HL-60 (cell line): ENCODE data around the gene AGTRAP.

ENCODE experiments used
- DNase-seq, 2 experiments: peaks; one replicate each; pipeline ENCODE4 v3.0.0-alpha.2; 2010 to 2020; ENCODE audit warnings: low read depth in 1 of 2, low spot score in 1 of 2
- H3K27ac ChIP-seq: fragments of 250-450 bp; sonication (Bioruptor Pico); replicated peaks from 2 replicates; pipeline ENCODE4 v1.5.1; 2020; ENCODE audit warnings: mild to moderate bottlenecking, moderate library complexity
- H3K27me3 ChIP-seq: fragments of 250-450 bp; sonication (Bioruptor Pico); 2 replicates; pipeline ENCODE4 v1.5.1; 2021; ENCODE audit warnings: mild to moderate bottlenecking, moderate library complexity; ENCODE audit not compliant: insufficient read depth, poor library complexity, severe bottlenecking
- H3K4me3 ChIP-seq: replicated peaks from 2 replicates; pipeline ENCODE4 v1.5.1; 2011; ENCODE audit warnings: mild to moderate bottlenecking, control low read depth, low read length; ENCODE audit not compliant: insufficient read depth
- GABPA ChIP-seq: IDR thresholded peaks from 2 replicates; pipeline ENCODE4 v1.6.1; 2012; ENCODE audit warnings: low read depth
- POLR2AphosphoS5 ChIP-seq: IDR thresholded peaks from 2 replicates; pipeline ENCODE4 v1.6.1; 2012; ENCODE audit warnings: low read depth
- REST ChIP-seq: IDR thresholded peaks from 2 replicates; pipeline ENCODE4 v1.6.1; 2012; ENCODE audit warnings: low read depth; ENCODE audit not compliant: insufficient replicate concordance
- SPI1 ChIP-seq: IDR thresholded peaks from 2 replicates; pipeline ENCODE4 v1.6.1; 2012; ENCODE audit warnings: low read depth, mild to moderate bottlenecking, borderline replicate concordance
- TF ChIP-seq, protein P1 (sequence below): IDR thresholded peaks from one replicate; pipeline ENCODE4 v1.5.1; 2011; ENCODE audit warnings: low read length, control low read depth, inconsistent platforms; ENCODE audit not compliant: insufficient read depth

AGTRAP gene

DNA sequence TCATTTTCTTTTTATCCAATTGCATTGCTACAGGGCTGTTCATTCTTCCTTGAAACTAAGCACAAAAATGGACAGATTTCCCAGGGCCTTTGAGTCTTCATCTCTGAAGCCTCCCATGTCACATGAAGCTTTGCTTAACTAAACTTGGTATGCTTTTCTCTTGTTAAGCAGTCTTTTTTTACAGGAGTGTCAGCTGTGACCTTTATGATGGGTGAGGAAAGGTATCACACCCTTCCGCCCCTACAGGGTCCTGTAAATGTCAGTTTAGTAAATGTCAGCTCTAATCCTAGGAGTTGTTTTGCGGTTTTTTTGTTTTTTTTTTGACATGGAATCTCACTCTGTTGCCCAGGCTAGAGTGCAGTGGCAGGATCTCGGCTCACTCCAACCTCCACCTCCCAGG, 2.6 kb upstream of the AGTRAP start:
- DNase-seq: no peak
- Histone ChIP-seq H3K4me3 (no peak overlapping the region), H3K27me3 (no peaks in the 10 kb centered on the region), H3K27ac (no peak overlapping the region)
- TF ChIP-seq, protein P1, sequence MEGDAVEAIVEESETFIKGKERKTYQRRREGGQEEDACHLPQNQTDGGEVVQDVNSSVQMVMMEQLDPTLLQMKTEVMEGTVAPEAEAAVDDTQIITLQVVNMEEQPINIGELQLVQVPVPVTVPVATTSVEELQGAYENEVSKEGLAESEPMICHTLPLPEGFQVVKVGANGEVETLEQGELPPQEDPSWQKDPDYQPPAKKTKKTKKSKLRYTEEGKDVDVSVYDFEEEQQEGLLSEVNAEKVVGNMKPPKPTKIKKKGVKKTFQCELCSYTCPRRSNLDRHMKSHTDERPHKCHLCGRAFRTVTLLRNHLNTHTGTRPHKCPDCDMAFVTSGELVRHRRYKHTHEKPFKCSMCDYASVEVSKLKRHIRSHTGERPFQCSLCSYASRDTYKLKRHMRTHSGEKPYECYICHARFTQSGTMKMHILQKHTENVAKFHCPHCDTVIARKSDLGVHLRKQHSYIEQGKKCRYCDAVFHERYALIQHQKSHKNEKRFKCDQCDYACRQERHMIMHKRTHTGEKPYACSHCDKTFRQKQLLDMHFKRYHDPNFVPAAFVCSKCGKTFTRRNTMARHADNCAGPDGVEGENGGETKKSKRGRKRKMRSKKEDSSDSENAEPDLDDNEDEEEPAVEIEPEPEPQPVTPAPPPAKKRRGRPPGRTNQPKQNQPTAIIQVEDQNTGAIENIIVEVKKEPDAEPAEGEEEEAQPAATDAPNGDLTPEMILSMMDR: no peak
- TF ChIP-seq SPI1: no peak
- no peak for TF ChIP-seq GABPA
- no peak for TF ChIP-seq POLR2AphosphoS5
- TF ChIP-seq REST: no peak

- Histone ChIP-seq H3K27ac (peak overlapping the region; percentile 98), H3K27me3 (no peaks in the 10 kb centered on the region), H3K4me3 (peak overlapping the region; percentile 79; the same call in 1 of the 2 replicates)
- no peak for DNase-seq
- TF ChIP-seq POLR2AphosphoS5: no peak
- no peak for TF ChIP-seq GABPA
- TF ChIP-seq SPI1: no peak
- TF ChIP-seq REST: no peak
- TF ChIP-seq, protein P1: no peak
Measured at GRCh38 chr1:11735531-11735853, 444 bp upstream of the AGTRAP start.

DNA sequence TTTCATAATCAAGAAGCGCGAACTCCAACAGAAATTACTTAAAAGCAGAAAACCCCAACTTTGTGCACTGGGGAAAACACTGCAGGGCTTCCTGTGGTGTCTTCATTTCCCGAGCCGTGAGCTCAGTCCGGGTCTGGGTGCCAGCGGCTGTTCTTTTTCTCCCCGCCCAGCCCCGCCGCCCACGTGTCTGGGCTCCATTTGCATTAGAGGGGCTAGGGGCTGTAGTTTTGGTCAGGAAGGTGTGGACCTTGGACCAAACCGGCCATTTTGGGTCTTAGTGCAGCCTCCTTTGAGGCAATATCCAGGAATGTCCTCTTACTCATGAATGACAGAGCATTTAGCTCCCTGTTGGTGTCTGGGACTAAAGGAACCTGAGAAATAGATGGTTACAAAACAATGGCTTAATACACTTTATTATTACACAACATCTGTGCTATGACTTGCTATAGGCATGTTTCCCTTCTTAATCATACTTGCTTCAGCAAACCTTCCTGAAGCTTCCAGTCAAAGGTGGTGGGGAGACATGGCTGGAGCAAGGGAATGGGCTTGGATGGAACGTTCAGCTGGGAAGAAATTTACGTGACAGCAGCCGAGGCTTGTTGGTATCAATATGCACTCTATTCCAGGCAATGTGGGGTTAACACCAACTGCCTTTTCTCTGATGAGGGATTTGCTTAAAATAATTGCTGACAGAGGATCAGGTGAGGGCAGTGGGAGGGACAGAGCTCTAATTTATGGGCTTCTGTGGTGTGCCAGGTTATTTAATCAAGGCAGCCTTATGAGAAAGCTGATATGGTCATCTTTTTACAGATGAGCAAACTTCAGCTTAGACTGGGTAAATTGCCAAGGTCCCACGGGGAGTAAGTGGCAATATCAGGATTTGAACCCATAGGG, 1.1 kb downstream of the AGTRAP start:
- H3K27ac ChIP-seq: peak overlapping the region; percentile 98
- no peak for TF ChIP-seq SPI1
- peak overlapping the region; percentile 79 for H3K4me3 ChIP-seq
- DNase-seq: peak; percentile 88 to 94
- H3K27me3 ChIP-seq: no peaks in the 10 kb centered on the region

GRCh38 chr1:11738096-11738495, 2.2 kb downstream of the AGTRAP start:
- no peak for TF ChIP-seq REST
- no peak for TF ChIP-seq POLR2AphosphoS5
- TF ChIP-seq GABPA: no peak
- TF ChIP-seq, protein P1: no peak
- TF ChIP-seq SPI1: no peak
- Histone ChIP-seq H3K27me3 (no peaks in the 10 kb centered on the region), H3K27ac (peak overlapping the region; percentile 98), H3K4me3 (no peak overlapping the region)
- no peak for DNase-seq
